D721Med (cell line): ENCODE results near the gene ZNF334.
A peak's percentile ranks its signal among the peaks of the same experiment; 100 is the strongest.

Experiments
- DNase-seq: peaks from one replicate; pipeline ENCODE4 v3.0.0; 2011; ENCODE audit warnings: low spot score; ENCODE audit not compliant: insufficient read length
- FAIRE-seq: peaks from 2 replicates; lab custom pipeline; 2011; peaks lifted over from hg19 to GRCh38; lab: Jason Lieb, UNC
- CTCF ChIP-seq: IDR thresholded peaks from 2 replicates; pipeline ENCODE4 v1.5.1; 2012; ENCODE audit warnings: mild to moderate bottlenecking, control low read depth; ENCODE audit not compliant: insufficient read depth; ENCODE audit errors: missing control alignments

The ZNF334 gene

GRCh38 chr20:46523696-46524328, 10.5 kb upstream of the ZNF334 start:
- TF ChIP-seq CTCF = no peak
- FAIRE-seq = no peak
- DNase-seq = no peak

- no peak for TF ChIP-seq CTCF
- DNase-seq = no peak
- no peak for FAIRE-seq
Observed at GRCh38 chr20:46523108-46523507, 9.7 kb upstream of the ZNF334 start.

- DNase-seq (no peak), FAIRE-seq (peak; percentile 11)
- peak; percentile 66 for TF ChIP-seq CTCF
Observed at GRCh38 chr20:46520976-46521579, 7.7 kb upstream of the ZNF334 start.

- TF ChIP-seq CTCF = no peak
- no peak for FAIRE-seq
- no peak for DNase-seq
Observed at GRCh38 chr20:46520540-46520939, 7.2 kb upstream of the ZNF334 start.

- TF ChIP-seq CTCF = no peak
Observed at GRCh38 chr20:46519471-46520068, 6.2 kb upstream of the ZNF334 start.

GRCh38 chr20:46509523-46509922, 3.8 kb downstream of the ZNF334 start:
- no peak for FAIRE-seq
- DNase-seq = no peak
- no peak for TF ChIP-seq CTCF

More at GRCh38 chr20:46519471-46520068, 6.2 kb upstream of the ZNF334 start:
- FAIRE-seq (no peak), DNase-seq (no peak)

GRCh38 chr20:46507760-46508407, 5.5 kb downstream of the ZNF334 start:
- TF ChIP-seq CTCF = no peak
- FAIRE-seq (no peak), DNase-seq (no peak)
